ENCODE results near the gene BHLHA15. TPM values are rescaled to one million over a fixed set of nuclear protein-coding genes. Genes with fewer than 3 reads are reported as not detected.

Gene BHLHA15
- total and polyA plus RNA-seq, 9 of the 15 experiments (the other 6 are each of a cell fraction or from before 2014, with no cell fraction given), result 0.22 to 2.0 (median 1.1) TPM; not detected in 4

DNA sequence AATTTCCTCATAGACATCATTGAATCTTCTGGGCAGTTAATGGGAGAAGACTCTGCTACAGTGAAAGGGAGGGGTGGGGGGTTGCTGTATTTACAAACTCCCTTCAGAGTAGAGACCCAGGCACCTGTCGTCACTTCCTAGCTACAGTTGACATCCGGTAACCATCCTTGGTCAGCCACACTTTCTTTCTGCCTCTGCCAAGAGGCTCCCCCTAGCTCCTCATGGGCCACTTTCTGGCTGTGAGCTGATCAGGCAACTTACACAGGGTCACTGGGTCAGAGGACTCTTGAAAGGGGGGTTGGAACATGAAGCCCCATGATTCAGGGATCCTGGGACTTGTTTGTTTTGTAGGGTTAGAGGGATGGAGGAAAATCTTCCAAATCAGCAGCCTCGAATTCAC, 39.5 kb downstream of the BHLHA15 start:
- ChIA-PET POLR2A (interaction anchor here (0.7 kb wide), 1 partner anchor 150 kb away, joined by 4 read pairs; the partner anchor contains the start of gene BAIAP2L1), CTCF (ENCODE audit: low intra/inter-chr PET ratio) (no interaction called here)
- TSS peak; percentile 67 for BruUV-seq (replicated peaks)
- Histone ChIP-seq H4K20me1 (replicated peaks; ENCODE audit: control insufficient read depth, insufficient read depth, low read length) (no peaks in the 10 kb centered on the region), H3K9me1 (ENCODE audit: control insufficient read depth, insufficient read depth, low read length) (no peaks in the 10 kb centered on the region), H3K4me3 (peak overlapping the region; percentile 87), H3K4me1 (replicated peaks in 1 of 2; ENCODE audit: control insufficient read depth in 2 of 2, insufficient read depth in 2 of 2, low read length in 2 of 2) (peaks cover 10 to 25% of the 10 kb centered on the region in 2 experiments; a peak in 4 of 5 replicates), H3K36me3 (ENCODE audit: control insufficient read depth, insufficient read depth, low read length) (no peaks in the 10 kb centered on the region), H2AFZ (ENCODE audit: low read depth, low read length) (peak overlapping the region; percentile 58; the same call in 1 of the 2 replicates), H3K9ac (ENCODE audit: insufficient read depth in 1 of 2, low read depth in 2 of 2, low read length in 2 of 2) (peak overlapping the region in 1 of 2 experiments; percentile 68; a peak in 3 of 4 replicates), H3K27me3 (ENCODE audit: control insufficient read depth in 2 of 2, insufficient read depth in 2 of 2, low read length in 2 of 2) (no peaks in the 10 kb centered on the region), H3K9me3 (replicated peaks; ENCODE audit: control insufficient read depth, insufficient read depth, low read depth, low read length) (no peaks in the 10 kb centered on the region), H3K27ac (ENCODE audit: extremely low read depth, low read depth, low read length) (peak overlapping the region; percentile 46; the same call in 2 of the 3 replicates), H3K79me2 (ENCODE audit: control insufficient read depth, insufficient read depth, low read length) (peaks cover 21% of the 10 kb centered on the region), H3K4me2 (ENCODE audit: insufficient read depth, low read length) (peak overlapping the region; percentile 91)
- in situ Hi-C loops (cut with MboI) (no loop called here), intact Hi-C loops (cut with micrococcal nuclease) (no loop called here)
- ATAC-seq, result peak; percentile 25
- FAIRE-seq, result no peak
- DNase-seq (ENCODE audit: extremely low read depth in 1 of 4, low spot score in 3 of 4), result peak in 3 of 4 experiments; percentile 13 to 54 (median 40)
- WGBS (ENCODE audit: insufficient coverage, low coverage, missing lambda C conversion rate), result 8% methylated on average over 1 of the region's 3 CpGs
- TF ChIP-seq TAF1 (IDR thresholded peaks at IDR 0.05; ENCODE audit: control insufficient read depth, extremely low read depth, insufficient read depth, low read length, severe bottlenecking) (no peak), GABPA (tag; conservative IDR thresholded peaks at IDR 0.05; ENCODE audit: low read depth) (peak; percentile 66), MAFG (tag; conservative IDR thresholded peaks at IDR 0.05) (peak; percentile 21; the same call in 1 of the 2 replicates), ZNF224 (CRISPR knock-in tag; IDR thresholded peaks at IDR 0.05) (no peak), RB1 (IDR thresholded peaks at IDR 0.05; ENCODE audit: low read depth) (no peak), ZNF282 (CRISPR knock-in tag; IDR thresholded peaks at IDR 0.05) (no peak), ZBTB40 (IDR thresholded peaks at IDR 0.05) (peak; percentile 63; the same call in 1 of the 2 replicates), ZBTB40 (CRISPR knock-in tag; IDR thresholded peaks at IDR 0.05) (no peak)

Measured in K562 (cell line).